DOHH2 (cell line): ENCODE measurements around the gene YES1.

ENCODE experiments used
- EZH2phosphoT487 ChIP-seq: fragments of 200-600 bp; sonication (generic); IDR thresholded peaks from 2 replicates; pipeline ENCODE4 v1.6.1; 2017; ENCODE audit warnings: borderline replicate concordance, mild to moderate bottlenecking, antibody characterized with exemption, low read length, moderate library complexity, mixed read lengths
- TF ChIP-seq, protein P1 (sequence below): fragments of 200-600 bp; sonication (generic); IDR thresholded peaks from one replicate; pipeline ENCODE4 v1.5.1; 2014; ENCODE audit warnings: antibody characterized with exemption, mild to moderate bottlenecking, low read depth, low read length; ENCODE audit not compliant: poor library complexity, severe bottlenecking

DNA sequence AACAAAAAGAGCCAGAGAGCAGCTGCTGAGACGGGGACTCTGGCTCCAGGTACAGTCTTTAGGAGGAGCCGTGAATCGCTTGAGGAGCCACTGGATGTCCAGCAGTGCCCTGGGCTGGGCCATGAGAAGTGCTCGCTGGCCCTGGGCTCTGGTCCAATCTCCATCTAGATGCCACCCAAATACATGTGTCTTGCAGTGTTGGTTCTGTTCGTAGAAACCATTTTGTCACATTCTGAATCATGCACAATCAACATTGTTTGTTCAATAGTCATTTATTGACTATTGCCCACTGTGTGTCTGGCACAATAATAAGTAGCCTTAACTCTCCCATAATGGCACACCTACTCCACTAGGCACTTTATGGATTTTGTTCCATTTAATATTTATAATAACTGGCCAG is 128.5 kb downstream of the YES1 start:
- TF ChIP-seq, protein P1, sequence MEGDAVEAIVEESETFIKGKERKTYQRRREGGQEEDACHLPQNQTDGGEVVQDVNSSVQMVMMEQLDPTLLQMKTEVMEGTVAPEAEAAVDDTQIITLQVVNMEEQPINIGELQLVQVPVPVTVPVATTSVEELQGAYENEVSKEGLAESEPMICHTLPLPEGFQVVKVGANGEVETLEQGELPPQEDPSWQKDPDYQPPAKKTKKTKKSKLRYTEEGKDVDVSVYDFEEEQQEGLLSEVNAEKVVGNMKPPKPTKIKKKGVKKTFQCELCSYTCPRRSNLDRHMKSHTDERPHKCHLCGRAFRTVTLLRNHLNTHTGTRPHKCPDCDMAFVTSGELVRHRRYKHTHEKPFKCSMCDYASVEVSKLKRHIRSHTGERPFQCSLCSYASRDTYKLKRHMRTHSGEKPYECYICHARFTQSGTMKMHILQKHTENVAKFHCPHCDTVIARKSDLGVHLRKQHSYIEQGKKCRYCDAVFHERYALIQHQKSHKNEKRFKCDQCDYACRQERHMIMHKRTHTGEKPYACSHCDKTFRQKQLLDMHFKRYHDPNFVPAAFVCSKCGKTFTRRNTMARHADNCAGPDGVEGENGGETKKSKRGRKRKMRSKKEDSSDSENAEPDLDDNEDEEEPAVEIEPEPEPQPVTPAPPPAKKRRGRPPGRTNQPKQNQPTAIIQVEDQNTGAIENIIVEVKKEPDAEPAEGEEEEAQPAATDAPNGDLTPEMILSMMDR, result no peak
- no peak for TF ChIP-seq EZH2phosphoT487
